IMR-90 (cell line): ENCODE measurements around the gene ZNF521. TPM values are rescaled to one million over a fixed set of nuclear protein-coding genes. Genes with fewer than 3 reads are reported as not detected.

Experiments used
- ATAC-seq: fragments of 200-7000 bp; cut with Tn5 transposase; 2 replicates; pipeline ENCODE4 v1.9.1; 2020; ENCODE audit warnings: low read depth, mild to moderate bottlenecking, moderate library complexity
- BruUV-seq: library from RNA; stranded (reverse); fragments of 400-500 nt; replicated peaks from 2 replicates; lab custom pipeline; 2021; lab: Mats Ljungman, UMichigan
- CTCF ChIA-PET: fragments of 300-600 bp; formaldehyde crosslinking; extraction: SDS; loops from one replicate; lab custom pipeline; 2021; ENCODE audit warnings: antibody characterized with exemption; lab: Yijun Ruan, JAX
- POLR2A ChIA-PET: fragments of 300-600 bp; sonication (Branson Sonifier 250); formaldehyde crosslinking; loops from one replicate; lab custom pipeline; 2022; ENCODE audit warnings: antibody characterized with exemption; ENCODE audit not compliant: unreplicated experiment; lab: Charles Lee
- DNase-seq: peaks from one replicate; pipeline ENCODE4 v3.0.0; 2013
- H2AFZ ChIP-seq: replicated peaks from 2 replicates; pipeline ENCODE3; 2013; ENCODE audit warnings: low read length, mild to moderate bottlenecking; ENCODE audit not compliant: poor library complexity
- H2AK5ac ChIP-seq: 2 replicates; pipeline ENCODE4 v1.6.1; 2013; ENCODE audit warnings: low read depth, low read length, inconsistent platforms
- H2AK9ac ChIP-seq: replicated peaks from 2 replicates; pipeline ENCODE3; 2013; ENCODE audit warnings: mild to moderate bottlenecking, low read depth, low read length, moderate library complexity; ENCODE audit not compliant: poor library complexity
- H2BK120ac ChIP-seq: 2 replicates; pipeline ENCODE4 v1.6.1; 2013; ENCODE audit warnings: low read depth, low read length, inconsistent platforms
- H2BK15ac ChIP-seq: 3 replicates; pipeline ENCODE4 v1.6.1; 2013; ENCODE audit warnings: low read depth, low read length, inconsistent platforms
- H2BK20ac ChIP-seq: 2 replicates; pipeline ENCODE4 v1.6.1; 2013; ENCODE audit warnings: low read depth, mild to moderate bottlenecking, inconsistent platforms, low read length, moderate library complexity
- H2BK5ac ChIP-seq: 2 replicates; pipeline ENCODE4 v1.6.1; 2013; ENCODE audit warnings: mild to moderate bottlenecking, low read depth, low read length, inconsistent platforms; ENCODE audit not compliant: poor library complexity, severe bottlenecking
- H3K14ac ChIP-seq: replicated peaks from 2 replicates; pipeline ENCODE4 v1.6.1; 2013; ENCODE audit warnings: low read depth, low read length, inconsistent platforms
- H3K18ac ChIP-seq: 2 replicates; pipeline ENCODE4 v1.6.1; 2013; ENCODE audit warnings: low read depth, low read length, control low read depth
- H3K23ac ChIP-seq: 2 replicates; pipeline ENCODE4 v1.6.1; 2013; ENCODE audit warnings: low read depth, low read length, inconsistent platforms
- H3K27ac ChIP-seq: 2 replicates; pipeline ENCODE4 v1.5.1; 2013; ENCODE audit warnings: mild to moderate bottlenecking, control low read depth, low read length; ENCODE audit not compliant: insufficient read depth
- H3K27me3 ChIP-seq: 2 replicates; pipeline ENCODE4 v1.6.1; 2013; ENCODE audit warnings: low read length; ENCODE audit not compliant: control insufficient read depth, insufficient read depth
- H3K36me3 ChIP-seq: 2 replicates; pipeline ENCODE4 v1.6.1; 2013; ENCODE audit warnings: low read length, mixed read lengths; ENCODE audit not compliant: control insufficient read depth, insufficient read depth
- H3K4ac ChIP-seq: 2 replicates; pipeline ENCODE4 v1.6.1; 2013; ENCODE audit warnings: low read depth, low read length, inconsistent platforms
- H3K4me1 ChIP-seq: 2 replicates; pipeline ENCODE4 v1.6.1; 2013; ENCODE audit warnings: low read length, mixed read lengths; ENCODE audit not compliant: control insufficient read depth, insufficient read depth
- H3K4me2 ChIP-seq: 2 replicates; pipeline ENCODE4 v1.6.1; 2013; ENCODE audit warnings: low read depth, mild to moderate bottlenecking, control low read depth, low read length, moderate library complexity
- H3K4me3 ChIP-seq: 2 replicates; pipeline ENCODE4 v1.5.1; 2013; ENCODE audit warnings: low read depth, mild to moderate bottlenecking, control low read depth, low read length, moderate library complexity; ENCODE audit not compliant: insufficient read depth
- H3K56ac ChIP-seq: 2 replicates; pipeline ENCODE4 v1.6.1; 2013; ENCODE audit warnings: low read length, inconsistent platforms; ENCODE audit not compliant: insufficient read depth; ENCODE audit errors: extremely low read depth
- H3K79me1 ChIP-seq, 2 experiments: 2 replicates each; pipeline ENCODE4 v1.6.1; 2013; ENCODE audit warnings: low read length in 2 of 2, inconsistent platforms in 1 of 2, low read depth in 1 of 2
- H3K9ac ChIP-seq: 2 replicates; pipeline ENCODE4 v1.6.1; 2013; ENCODE audit warnings: low read depth, low read length, control low read depth
- H3K9me1 ChIP-seq: 2 replicates; pipeline ENCODE4 v1.6.1; 2013; ENCODE audit warnings: low read length, inconsistent platforms; ENCODE audit not compliant: insufficient read depth
- H3K9me3 ChIP-seq: 2 replicates; pipeline ENCODE4 v1.6.1; 2013; ENCODE audit warnings: low read length; ENCODE audit not compliant: control insufficient read depth, insufficient read depth
- H4K20me1 ChIP-seq: 2 replicates; pipeline ENCODE4 v1.6.1; 2013; ENCODE audit warnings: low read length, inconsistent platforms; ENCODE audit not compliant: insufficient read depth
- H4K5ac ChIP-seq: 2 replicates; pipeline ENCODE4 v1.6.1; 2013; ENCODE audit warnings: mild to moderate bottlenecking, low read depth, low read length, control low read depth
- H4K8ac ChIP-seq, 2 experiments: 2 replicates each; pipeline ENCODE4 v1.6.1; 2013; ENCODE audit warnings: low read depth in 2 of 2, low read length in 2 of 2, control low read depth in 1 of 2, inconsistent platforms in 1 of 2
- H4K91ac ChIP-seq: 2 replicates; pipeline ENCODE4 v1.6.1; 2013; ENCODE audit warnings: low read depth, low read length, inconsistent platforms; ENCODE audit not compliant: insufficient read depth
- CTCF ChIP-seq: conservative IDR thresholded peaks from 2 replicates; pipeline ENCODE4 v1.5.1; 2012; ENCODE audit warnings: mild to moderate bottlenecking, low read depth, low read length, improper control_type of control experiment
- WGBS, 2 experiments: methylation state at CpG; one replicate each; pipeline versions ENCODE4 v1.1.5 to v1.1.7; 2013; ENCODE audit warnings: missing lambda C conversion rate in 2 of 2; ENCODE audit not compliant: insufficient read length in 1 of 2; ENCODE audit errors: extremely low coverage in 2 of 2; 5-methylcytosine and 5-hydroxymethylcytosine counted together
- dilution Hi-C: fragments of 300-500 bp; cut with HindIII; formaldehyde crosslinking; loops from one replicate; pipeline ENCODE4 v1.14.3; 2018; ENCODE audit warnings: low sequenced_read_pairs; ENCODE audit not compliant: unreplicated experiment
- in situ Hi-C: fragments of 300-500 bp; cut with MboI; formaldehyde crosslinking; loops from 3 replicates; pipeline ENCODE4 v1.14.3; 2019; ENCODE audit warnings: low sequenced_read_pairs, inconsistent platforms, mixed read lengths
- intact Hi-C: fragments of 100-400 bp; cut with micrococcal nuclease; formaldehyde crosslinking; loops from 2 replicates; pipeline ENCODE4 v1.10.0; 2022
- polyA plus RNA-seq, 3 experiments: library from polyadenylated mRNA; depleted of rRNA; stranded (reverse); fragments of >200 nt; gene quantifications; 2 replicates each; pipeline ENCODE4 v1.2.3, GENCODE V29; 2012; ENCODE audit warnings: low replicate concordance in 1 of 3
- total RNA-seq: library from RNA; depleted of rRNA; stranded (reverse); fragments of >200 nt; gene quantifications from 2 replicates; pipeline ENCODE4 v1.2.3, GENCODE V29; 2012

The ZNF521 gene
- total and polyA plus RNA-seq, 2 of the 4 experiments (the other 2 are of a cell fraction), result 21.5 to 59.3 TPM

GRCh38 chr18:25181581-25181980 lies 170.4 kb downstream of the ZNF521 start:
- DNase-seq (no peak), ATAC-seq (no peak)
- Histone ChIP-seq H2BK120ac (no peak overlapping the region), H2BK20ac (no peak overlapping the region), H2AFZ (no peak overlapping the region), H2AK9ac (no peak overlapping the region), H3K36me3 (no peaks in the 10 kb centered on the region; the same call in 1 of the 2 replicates), H3K9ac (no peak overlapping the region), H3K27me3 (no peaks in the 10 kb centered on the region), H4K20me1 (no peaks in the 10 kb centered on the region), H3K27ac (no peak overlapping the region), H3K9me1 (0 out of 2 replicates have a peak, but pooled peaks cover 6% of the 10 kb centered on the region), H4K5ac (no peak overlapping the region), H3K56ac (no peak overlapping the region), H3K9me3 (no peaks in the 10 kb centered on the region), H4K91ac (no peak overlapping the region), H3K4ac (no peak overlapping the region), H3K4me1 (0 out of 2 replicates have a peak, but pooled peaks cover 2% of the 10 kb centered on the region), H3K23ac (no peak overlapping the region), H3K4me3 (no peak overlapping the region), H2BK15ac (no peak overlapping the region), H2BK5ac (no peak overlapping the region), H3K18ac (no peak overlapping the region), H2AK5ac (no peak overlapping the region), H3K4me2 (no peak overlapping the region), H4K8ac (no peak overlapping the region), H3K79me1 (peaks cover 5 to 21% of the 10 kb centered on the region in 2 experiments; a peak in 3 of 4 replicates), H3K14ac (no peak overlapping the region)
- dilution Hi-C loops (no loop called here), intact Hi-C loops (no loop called here), in situ Hi-C loops (no loop called here)
- no CpG with 5 or more reads among the region's 3 CpGs for WGBS, 2 experiments
- BruUV-seq, result no TSS peak
- no peak for TF ChIP-seq CTCF
- POLR2A ChIA-PET, result no interaction called here
- CTCF ChIA-PET, result no interaction called here
